GM19043 (cell line): ENCODE results near the gene HDAC4.

Experiments
- ATAC-seq: cut with Tn5 transposase; IDR thresholded peaks from one replicate; pipeline ENCODE4 v1.9.1; 2021; ENCODE audit warnings: low read depth; ENCODE audit not compliant: unreplicated experiment

The HDAC4 gene

GRCh38 chr2:239244625-239245024 is 156.2 kb downstream of the HDAC4 start:
- no peak for ATAC-seq

GRCh38 chr2:239241431-239241960 is 159.3 kb downstream of the HDAC4 start:
- ATAC-seq = no peak

GRCh38 chr2:239240414-239240881 is 160.4 kb downstream of the HDAC4 start:
- ATAC-seq = no peak

DNA sequence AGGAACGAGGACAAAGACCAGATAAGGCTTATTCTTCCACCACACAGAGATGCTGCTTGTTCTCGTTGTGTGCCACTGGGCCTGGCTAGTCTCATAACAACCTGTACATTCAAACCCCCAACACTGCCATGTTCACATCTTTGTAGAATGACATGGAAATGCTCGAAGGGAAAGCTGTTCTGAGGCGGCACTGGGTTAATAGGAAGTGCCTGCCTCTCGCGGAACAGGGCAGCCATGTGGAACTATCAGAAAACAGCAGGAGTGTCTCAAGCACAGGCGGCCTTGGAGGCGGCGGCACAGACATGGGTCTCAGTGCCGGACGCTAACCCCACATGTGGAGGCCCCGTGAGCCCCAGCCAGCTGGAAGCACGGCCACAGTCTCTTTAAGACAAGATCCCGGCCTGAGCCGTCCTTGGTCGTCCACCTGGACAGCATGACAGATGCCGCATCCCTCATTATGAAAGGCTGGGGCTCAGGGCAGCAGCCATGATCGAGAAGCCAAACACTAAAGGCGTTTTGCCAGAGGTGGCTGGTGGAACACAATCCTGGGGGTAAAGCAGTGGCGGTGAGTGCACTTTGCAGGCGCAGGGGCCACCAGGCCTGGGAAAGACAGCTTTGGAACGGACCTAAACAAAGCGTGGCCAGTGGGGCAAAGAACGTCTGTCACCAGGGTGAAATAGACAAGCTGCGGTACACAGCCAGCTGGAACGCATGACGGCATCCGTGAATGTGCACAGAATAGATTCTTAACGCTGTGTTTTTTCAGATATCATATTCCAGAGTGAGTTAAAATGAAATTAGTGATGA is 161.0 kb downstream of the HDAC4 start:
- ATAC-seq = no peak

- ATAC-seq = no peak
Measured at GRCh38 chr2:239238839-239239606, 161.8 kb downstream of the HDAC4 start.

GRCh38 chr2:239238381-239238780 is 162.4 kb downstream of the HDAC4 start:
- no peak for ATAC-seq

GRCh38 chr2:239236808-239237205 is 164.0 kb downstream of the HDAC4 start:
- no peak for ATAC-seq

GRCh38 chr2:239236043-239236807 is 164.6 kb downstream of the HDAC4 start:
- no peak for ATAC-seq

DNA sequence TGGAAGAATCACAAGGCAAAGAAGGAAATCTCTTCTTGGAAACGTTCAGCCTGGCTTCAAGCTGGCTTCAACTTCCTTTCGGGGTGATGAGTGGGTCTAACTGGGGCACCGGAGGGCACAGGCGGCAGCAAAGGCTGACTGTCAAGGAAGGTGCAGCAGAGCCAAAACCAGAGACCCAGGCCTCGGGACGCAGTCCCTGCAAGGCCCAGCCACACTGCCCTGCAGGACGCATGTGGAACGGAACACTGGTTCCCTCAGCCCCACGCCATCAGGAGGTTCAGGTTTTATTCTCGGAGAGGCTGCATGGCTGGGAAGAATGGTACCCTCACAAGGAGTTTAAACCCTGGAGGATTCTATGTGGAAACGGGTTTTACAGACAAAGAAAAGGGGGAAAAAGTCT is 165.5 kb downstream of the HDAC4 start:
- no peak for ATAC-seq

DNA sequence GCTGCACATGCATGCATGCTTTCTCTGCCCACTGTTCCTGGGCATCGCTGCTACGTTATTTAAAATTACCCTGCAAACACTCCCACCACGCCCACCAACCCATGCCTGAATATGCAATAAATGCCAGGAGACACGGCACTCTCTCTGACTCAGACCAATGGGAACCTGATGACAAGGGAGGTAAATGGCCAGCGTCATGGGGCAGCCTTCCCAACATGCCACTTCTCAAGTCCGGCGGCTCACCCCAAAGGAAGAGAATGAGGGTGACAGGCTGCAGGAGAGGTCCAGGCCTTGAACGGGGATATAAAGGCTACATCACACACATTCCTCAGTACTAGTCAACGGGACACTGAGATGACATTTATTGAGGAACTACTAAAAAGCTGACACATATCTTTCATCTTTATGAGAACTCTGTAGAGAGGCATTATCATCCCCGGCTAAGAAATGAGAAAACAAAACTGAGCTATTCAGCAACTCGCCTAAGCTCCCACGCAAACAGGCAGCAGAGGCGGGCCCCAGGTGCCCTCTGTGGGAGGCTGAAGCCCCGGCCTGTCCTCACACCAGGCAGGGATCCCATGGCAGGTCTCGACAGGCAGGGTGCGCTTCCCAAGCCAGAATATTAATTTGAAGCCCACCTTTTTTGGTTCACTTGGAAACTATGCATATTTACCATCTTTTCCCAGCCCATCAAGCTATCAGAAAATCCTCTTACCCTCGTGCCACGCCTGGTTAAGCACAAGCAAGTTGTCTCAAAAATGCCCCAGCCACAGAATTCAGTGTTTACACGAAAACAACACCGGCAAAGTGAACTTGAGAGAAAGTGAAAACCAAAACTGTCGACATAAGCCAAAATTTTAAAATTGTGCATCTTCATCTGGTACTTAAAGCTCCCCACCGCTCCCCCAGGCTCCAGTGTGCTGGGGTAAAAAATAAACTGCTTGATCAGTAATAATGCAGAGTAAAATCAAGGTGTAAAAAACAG is 166.3 kb downstream of the HDAC4 start:
- no peak for ATAC-seq

GRCh38 chr2:239233576-239233975 is 167.2 kb downstream of the HDAC4 start:
- ATAC-seq = no peak

GRCh38 chr2:239232195-239232578 is 168.6 kb downstream of the HDAC4 start:
- no peak for ATAC-seq

- no peak for ATAC-seq
Measured at GRCh38 chr2:239231231-239232194, 169.3 kb downstream of the HDAC4 start.

DNA sequence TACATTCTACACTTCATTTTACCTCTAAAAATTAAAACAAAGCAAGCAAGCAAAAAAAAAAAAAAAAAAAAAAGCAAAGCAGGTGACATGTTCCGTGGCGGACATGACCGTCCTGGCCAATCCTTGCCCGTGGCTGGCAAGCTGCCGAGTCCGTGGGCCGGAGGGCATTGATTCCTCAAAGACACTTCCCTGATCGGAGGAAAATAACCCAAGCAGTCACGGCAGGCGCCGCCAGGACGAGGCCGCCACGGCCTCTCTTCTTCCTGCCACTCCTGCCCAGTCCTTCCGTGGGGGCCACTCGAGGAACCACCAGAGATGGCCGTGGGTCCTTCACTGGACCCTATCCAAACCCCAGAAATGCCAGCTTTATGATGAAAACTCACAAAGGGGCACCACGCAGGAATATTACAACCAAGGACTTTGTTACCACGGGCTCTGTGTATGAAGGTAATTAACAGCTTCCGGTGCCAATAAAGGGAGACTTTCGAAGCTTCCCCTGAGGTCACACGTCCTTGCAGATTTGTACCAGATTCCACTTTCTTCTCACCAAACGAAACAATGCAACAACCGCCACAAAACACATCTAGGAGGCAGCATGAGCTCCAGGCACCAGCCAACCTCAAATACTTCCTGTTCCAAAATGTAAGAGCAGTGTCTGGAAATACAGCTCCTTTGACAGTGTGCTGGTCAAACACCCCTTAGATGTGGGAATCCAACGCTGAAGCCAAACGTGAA is 170.3 kb downstream of the HDAC4 start:
- ATAC-seq = no peak

DNA sequence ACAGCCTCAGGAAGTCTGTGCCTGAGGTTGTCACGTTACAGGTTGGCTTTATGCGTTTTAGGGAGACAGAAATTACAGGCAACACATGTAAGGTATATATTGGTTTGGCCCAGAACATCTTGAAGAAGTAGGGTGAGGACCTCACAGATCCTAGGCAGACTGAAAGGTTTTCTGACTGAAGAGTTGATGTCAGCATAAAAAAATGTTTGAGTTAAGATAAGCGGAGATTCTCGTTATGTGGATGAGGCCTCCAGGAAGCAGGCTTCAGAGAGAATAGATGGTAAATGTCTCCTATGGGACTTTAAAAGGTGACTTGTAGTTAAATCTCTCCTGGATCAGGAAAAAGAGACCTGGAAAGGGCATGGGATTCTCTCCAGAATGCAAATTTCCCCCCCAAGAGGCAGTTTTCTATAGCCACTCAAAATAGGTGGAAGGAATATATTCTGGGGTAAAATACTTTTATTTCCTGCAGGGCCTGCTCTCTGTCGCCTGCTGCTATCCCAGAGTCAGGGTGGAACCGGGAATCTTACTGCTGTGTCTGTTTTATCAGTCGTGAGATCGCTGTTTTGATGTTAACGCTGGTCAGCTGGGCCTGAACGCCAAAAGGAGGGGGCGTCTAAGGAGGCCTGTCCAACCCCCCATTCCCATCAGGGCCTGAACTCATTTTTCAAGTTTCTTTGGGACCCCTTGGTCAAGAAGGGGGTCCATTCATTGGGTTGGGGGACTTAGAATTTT is 171.1 kb downstream of the HDAC4 start:
- ATAC-seq = no peak

DNA sequence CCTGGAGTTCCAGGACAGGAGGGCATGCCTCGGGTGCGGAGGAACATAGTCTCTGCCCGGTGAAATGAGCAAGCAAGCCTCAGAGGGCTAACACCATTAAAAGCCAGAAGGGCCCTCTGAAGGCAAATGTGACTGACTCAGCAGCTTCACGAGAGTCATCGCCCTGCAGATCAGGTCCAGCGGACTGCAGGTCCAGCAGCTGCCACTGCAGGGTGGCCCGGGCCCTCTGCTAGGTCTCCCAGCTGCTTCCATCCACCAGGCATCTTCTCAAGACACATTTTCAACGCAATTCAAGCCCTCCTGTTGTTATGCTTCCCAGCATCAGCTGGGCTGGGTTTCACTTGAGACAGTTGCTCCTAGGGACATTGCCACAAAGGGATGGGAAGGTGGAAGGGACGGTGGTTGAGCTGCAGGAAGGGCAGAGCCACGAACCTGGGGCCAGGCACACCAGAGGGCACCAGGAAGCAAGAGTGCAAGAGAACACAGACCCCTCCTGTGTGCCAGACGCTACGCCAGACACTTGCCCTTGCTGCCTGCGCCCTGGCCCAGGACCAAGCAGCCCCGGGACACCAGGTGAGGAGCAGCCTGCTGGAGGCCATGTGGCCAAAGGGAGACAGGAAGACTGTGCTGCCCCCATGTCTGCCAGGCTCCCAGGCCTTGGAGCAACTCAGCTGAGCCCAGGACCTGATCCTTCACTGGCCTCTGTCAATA is 173.0 kb downstream of the HDAC4 start:
- ATAC-seq = no peak
